GM18505 (cell line): ENCODE measurements around the gene SIPA1L3.

Source experiments
- ATAC-seq: cut with Tn5 transposase; IDR thresholded peaks from one replicate; pipeline ENCODE4 v1.9.1; 2021; ENCODE audit not compliant: unreplicated experiment
- POLR2A ChIP-seq: IDR thresholded peaks from 4 replicates; pipeline ENCODE4 v1.6.1; 2011; ENCODE audit warnings: borderline replicate concordance; ENCODE audit not compliant: insufficient read depth, insufficient read length; ENCODE audit errors: extremely low read depth

The SIPA1L3 gene

GRCh38 chr19:37928527-37929286, 21.7 kb downstream of the SIPA1L3 start:
- no peak for TF ChIP-seq POLR2A
- ATAC-seq: peak; percentile 46

GRCh38 chr19:37929355-37929923, 22.4 kb downstream of the SIPA1L3 start:
- no peak for ATAC-seq
- TF ChIP-seq POLR2A: no peak

- TF ChIP-seq POLR2A: no peak
- no peak for ATAC-seq
Observed at GRCh38 chr19:37930416-37930815, 23.4 kb downstream of the SIPA1L3 start.

- ATAC-seq: no peak
- no peak for TF ChIP-seq POLR2A
Observed at GRCh38 chr19:37931881-37932655, 25.1 kb downstream of the SIPA1L3 start.

- TF ChIP-seq POLR2A: no peak
- ATAC-seq: no peak
Observed at GRCh38 chr19:37932985-37933936, 26.3 kb downstream of the SIPA1L3 start.

- ATAC-seq: no peak
- TF ChIP-seq POLR2A: no peak
Observed at GRCh38 chr19:37933937-37934358, 26.9 kb downstream of the SIPA1L3 start.

- no peak for TF ChIP-seq POLR2A
- no peak for ATAC-seq
Observed at GRCh38 chr19:37935341-37935740, 28.3 kb downstream of the SIPA1L3 start.

- no peak for ATAC-seq
- no peak for TF ChIP-seq POLR2A
Observed at GRCh38 chr19:37936166-37936565, 29.2 kb downstream of the SIPA1L3 start.

- TF ChIP-seq POLR2A: no peak
- ATAC-seq: no peak
Observed at GRCh38 chr19:37936886-37937285, 29.9 kb downstream of the SIPA1L3 start.

- no peak for TF ChIP-seq POLR2A
- ATAC-seq: no peak
Observed at GRCh38 chr19:37938353-37938752, 31.3 kb downstream of the SIPA1L3 start.

GRCh38 chr19:37941782-37942515, 34.9 kb downstream of the SIPA1L3 start:
- ATAC-seq: no peak
- no peak for TF ChIP-seq POLR2A

GRCh38 chr19:37942516-37942902, 35.5 kb downstream of the SIPA1L3 start:
- no peak for ATAC-seq
- no peak for TF ChIP-seq POLR2A
